HG03575 (cell line): Measurements from ENCODE around the gene WASL.
"Not testable (repeated sequence)": the region's sequence is repeated elsewhere in the genome, so short reads cannot be mapped to it uniquely, and the experiment has no call there.

ENCODE experiments used
- ATAC-seq: cut with Tn5 transposase; IDR thresholded peaks from one replicate; pipeline ENCODE4 v1.9.1; 2021; ENCODE audit not compliant: unreplicated experiment, insufficient number of reproducible peaks, low FRiP score; ENCODE audit errors: extremely low read depth

The WASL gene

DNA sequence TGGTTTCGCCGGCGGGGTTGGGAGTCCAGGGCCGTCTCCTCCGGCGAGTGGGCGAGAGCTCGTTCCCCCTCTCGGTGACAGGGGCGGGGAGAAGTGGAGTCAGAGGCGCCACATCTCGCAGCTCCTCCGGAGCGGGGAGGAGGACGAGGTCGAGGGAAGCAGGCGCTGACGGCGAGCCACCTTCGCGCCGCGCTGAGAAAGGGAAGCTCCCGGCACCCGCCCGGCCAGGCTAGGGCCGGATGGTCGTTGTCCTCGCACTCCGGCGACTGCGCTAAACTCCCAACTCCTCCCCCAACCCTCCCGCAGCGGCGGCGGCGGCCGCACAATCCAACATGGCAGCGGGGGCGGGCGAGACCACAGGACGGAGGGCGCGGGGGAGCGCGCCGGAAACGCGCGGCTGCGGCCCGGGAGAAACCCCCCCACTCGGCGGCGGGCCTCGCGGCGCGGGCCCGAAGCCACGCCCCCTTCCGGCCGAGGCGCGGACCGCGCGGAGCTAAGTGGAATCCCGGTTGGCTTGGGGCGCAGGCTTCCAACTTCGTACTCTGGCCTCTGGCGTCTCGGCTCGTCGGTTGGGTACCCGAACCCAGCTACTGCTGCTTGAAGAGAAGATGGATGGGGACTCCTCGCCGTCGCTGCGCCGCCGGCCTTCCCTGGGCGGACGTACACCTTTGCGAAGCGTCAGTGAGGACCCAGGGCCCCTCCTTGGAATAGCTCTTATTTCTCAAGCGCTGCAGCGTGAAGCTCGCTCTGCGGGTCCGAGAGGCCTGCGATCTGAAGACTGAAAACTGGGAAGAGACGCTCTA is at the start of gene WASL:
WASL (minus strand) TSS at position 270 of the 803 bp plus-strand sequence; CDS start at position 1, 269 bp downstream.
- ATAC-seq, result peak; percentile 32

DNA sequence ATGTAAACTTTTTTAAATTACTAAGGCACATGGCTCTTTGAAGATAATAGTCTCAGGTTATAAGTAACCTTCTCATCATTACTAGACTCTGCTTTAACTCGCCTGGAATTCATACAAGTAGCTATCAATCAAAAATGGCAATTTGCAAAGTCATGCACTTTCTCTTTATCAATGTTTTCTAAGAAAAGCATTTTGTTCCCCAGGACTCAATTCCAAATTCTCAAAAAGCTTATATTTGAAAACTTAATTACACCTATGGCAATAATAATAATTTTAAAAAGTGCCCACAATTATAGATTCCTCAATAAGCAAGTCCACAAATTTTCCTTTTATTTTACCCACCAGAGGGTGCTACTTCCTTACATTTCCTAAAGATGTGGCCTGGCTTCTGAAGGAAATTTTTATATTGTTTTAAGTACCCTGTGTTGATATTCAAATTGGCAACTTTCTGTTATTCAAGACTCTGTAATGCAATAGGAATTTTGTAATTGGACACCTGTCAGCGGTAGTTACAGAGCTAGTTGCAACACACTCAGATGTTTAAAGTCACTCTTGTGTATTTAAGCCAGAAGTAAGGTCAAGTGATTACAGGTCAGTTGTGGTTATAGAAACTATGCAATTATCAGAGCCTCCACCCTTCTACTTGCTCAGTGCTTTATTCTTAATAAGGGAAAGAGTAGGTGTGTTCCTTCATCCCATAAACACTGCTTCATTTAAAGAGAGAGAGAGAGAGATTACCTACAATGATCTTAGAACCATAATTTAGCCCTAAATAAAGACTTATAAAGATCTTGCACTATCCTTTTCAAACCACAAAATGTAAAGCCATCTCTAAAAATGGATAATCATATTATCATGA is 49.1 kb upstream of the WASL start:
- no peak for ATAC-seq

DNA sequence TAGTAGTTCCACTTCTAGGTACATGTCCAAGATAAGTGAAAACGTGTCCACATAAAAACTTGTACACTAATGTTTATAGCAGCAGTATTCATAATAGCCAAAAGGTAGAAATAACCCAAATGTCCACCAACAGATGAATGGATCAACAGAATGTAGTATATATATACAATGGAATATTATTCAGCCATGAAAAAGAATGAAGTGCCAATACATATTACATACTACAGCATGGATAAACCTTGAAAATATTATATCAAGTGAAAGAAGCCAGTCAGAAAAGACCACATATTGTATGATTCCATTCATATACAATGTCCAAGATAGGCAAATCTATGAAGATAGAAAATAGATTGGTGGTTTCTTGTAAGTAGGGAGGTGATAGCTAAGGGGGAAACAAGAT is 47.8 kb upstream of the WASL start:
- no peak for ATAC-seq

DNA sequence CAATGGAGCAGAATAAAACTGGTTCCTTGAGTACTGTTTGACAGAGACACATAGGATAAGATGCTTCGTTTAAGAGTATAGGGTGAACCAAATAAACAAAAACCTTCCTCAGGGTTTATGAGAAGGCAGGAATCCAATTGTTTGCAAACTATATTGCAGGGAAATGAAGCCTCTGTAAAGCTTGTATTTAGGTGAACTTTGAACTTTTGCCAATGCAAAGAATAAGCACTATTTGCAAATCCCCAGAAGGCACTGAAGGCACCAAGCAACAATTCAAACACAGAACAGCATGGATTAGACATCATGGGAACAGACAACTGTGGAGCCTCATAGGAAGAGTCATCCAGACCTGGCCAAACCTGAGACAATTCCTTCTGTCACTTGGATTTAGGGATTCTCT is 47.1 kb upstream of the WASL start:
- no peak for ATAC-seq

DNA sequence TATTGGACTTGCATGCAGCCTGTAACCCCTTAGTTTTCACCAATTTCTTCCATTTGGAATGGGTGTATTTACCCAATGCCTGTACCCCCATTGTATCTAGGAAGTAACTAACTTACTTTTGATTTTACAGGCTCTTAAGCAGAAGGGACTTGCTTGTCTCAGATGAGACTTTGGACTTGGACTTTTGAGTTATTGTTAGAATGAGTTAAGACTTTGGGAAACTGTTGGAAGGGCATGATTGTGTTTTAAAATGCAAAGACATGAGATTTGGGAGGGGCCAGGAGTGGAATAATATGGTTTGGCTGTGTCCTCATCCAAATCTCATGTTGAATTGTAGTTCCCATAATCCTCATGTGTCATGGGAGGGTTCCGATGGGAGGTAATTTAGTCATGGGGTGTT is 46.3 kb upstream of the WASL start:
- not testable (repeated sequence) for ATAC-seq

DNA sequence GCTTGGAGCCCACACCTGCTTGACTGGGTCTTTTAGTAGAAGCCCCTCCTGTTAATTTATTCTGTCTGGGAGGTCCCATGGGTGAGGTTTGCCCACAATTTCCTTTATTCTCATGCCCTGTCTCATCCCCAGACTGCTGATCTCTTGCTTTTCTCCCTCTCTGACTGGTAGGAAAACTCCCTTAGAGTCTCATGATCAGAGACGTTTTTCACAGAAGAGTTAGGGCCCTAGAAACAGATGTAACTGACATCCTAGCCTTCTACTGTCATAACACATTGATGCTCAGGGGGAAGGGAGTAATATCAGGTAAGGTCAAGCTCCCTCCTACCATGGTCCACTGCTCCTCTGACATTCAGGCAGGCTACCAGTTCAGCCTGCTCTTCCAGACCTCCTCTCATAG is 43.7 kb upstream of the WASL start:
- ATAC-seq, result no peak

DNA sequence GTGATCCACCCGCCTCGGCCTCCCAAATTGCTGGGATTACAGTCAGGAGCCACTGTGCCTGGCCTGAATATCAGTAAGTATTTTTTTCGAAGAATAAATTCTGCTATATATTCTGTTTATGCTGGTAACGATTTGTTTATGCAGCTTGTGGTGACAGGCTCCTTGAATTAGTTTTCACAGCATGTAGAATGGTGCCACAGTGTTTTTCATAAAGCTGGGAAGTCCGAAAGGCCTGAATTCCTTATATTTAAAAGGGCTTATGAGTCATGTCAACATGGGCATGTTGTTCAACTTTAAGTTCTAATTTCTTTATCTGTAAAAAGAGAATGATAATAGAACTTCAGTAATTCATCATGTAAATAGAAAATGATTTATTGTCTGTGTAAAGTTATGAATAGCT is 42.2 kb upstream of the WASL start:
- ATAC-seq, result no peak

DNA sequence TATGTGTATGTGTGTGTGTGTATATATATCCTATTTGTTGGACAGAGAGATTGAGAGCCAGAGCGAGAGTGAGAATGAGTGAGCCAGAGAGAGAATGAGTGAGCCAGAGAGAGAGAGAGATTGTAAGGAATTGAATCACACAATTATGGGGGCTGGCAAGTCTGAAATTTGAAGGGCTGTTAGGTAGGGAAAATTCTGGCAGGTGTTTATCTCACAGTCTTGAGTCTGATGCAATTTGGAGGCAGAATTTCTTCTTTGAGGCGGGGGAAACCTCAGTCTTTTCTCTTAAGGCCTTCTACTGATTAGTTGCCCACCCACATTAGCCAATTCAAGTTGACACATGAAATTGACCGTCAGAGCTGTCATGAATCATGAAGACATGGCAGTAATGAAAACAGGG is 41.0 kb upstream of the WASL start:
- no peak for ATAC-seq

DNA sequence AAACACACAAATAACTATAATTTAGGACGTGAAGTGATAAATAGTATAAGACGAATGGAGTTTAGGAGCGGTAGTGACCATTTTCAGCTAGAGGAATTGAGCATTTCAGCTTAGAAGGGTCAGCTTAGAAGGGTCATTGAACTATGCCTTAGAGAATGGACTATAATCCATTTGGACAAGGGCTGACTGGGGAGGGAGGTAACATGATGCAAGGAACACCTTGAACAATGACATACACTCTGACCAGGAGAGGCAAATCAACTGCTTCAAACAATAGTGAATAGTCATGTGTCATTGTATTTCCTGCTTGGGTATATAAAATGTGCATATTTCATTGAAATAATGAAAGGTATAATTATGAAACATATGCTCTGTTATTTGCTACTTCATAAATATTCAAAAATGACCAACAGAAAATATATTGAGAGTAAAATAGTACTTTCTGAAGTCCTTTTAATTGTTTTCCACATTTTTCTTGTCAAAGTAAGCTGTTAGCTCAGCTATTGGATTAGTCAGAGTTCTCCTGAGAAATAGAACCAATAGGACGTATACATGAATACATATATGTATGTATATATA is 40.5 kb upstream of the WASL start:
- ATAC-seq, result no peak

DNA sequence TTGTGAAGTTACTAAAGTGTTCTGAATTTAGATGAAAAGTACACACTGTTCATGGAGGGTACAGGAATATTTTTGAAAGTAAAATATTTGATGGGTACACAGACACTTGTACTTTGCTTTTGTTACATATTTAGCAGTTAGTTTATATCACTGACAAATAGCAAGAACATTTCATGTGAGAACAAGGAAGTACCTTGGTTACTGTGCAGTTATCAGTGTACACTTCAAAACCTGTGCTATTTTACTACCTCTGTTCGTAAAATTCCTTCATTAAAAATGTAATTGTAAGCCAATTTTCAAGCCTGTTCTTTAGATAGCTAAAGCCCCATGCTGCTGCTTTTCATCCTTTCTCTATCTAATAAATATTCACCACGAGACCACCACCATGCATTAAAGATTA is 39.8 kb upstream of the WASL start:
- no peak for ATAC-seq

DNA sequence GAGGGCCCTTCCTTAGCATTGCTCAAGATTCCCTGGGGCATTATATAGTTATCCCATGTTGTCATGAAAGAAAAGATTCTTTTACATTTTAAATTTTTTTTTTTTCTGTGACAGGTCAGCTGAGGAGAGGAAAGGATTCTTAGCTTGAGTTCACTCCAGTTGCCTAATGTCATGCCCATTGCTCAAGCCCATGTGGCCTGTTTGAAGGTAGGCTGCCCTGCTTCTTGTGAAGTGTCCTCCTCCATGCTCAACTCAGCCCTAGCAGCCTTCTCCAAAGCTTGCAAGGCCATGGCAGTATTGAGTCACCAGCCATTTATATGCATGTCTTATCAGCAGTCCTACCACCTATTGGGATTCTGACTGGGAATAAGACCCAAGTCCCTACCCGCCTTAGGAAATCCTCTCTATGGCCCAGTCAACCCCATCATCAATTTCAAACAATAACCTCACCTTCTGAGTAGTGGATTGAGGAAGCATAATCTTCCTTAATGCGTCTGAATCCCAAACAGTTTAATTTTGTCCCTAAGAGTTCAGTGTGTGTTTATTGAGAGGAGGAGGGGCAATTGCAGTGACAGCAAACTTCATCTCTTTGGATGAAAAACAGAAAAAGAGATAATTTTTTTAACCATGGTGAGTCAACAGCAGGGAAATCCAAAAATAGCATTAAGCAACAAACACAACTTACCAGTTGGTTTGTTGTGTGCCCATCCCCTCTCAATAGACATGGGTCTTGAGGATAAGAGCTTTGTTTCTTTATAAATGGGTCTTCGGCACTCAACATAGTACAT is 38.6 kb upstream of the WASL start:
- no peak for ATAC-seq

DNA sequence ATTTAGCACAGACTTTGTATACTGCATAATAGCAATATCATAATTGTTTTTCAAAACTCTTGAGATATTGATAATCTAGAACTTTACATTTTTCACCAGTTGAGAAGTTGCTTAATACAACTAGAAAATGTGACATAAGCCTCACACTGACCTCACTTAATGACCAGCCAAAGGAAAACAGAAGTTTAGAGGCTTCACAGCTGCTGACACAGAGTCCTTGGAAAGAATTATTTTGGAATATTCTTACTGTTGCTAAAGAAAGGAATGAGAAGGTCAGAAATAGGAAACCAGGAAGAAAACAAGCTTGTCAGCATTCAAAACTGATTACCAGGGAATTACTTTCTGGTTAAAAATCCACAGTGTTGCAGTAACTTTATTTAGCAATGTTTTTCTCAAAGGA is 35.5 kb upstream of the WASL start:
- no peak for ATAC-seq

DNA sequence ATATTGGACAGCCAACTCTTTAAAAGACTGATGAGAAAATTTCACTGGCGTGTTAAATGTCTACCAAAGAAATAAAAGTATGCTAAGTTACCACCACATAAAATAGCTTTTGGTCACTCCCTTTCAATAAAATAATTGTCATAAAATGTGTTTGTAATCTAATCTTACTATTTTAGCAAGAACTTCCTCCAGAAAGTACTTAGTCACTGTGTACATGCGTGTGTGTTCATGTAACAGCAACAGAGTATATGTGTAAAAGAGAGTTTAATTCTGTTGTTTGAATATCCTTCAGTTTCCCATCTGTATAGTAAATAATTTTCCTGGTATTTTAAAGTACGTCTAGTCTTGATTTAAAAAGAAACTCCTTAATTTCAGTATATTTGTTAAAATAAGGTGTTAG is 35.0 kb upstream of the WASL start:
- no peak for ATAC-seq

DNA sequence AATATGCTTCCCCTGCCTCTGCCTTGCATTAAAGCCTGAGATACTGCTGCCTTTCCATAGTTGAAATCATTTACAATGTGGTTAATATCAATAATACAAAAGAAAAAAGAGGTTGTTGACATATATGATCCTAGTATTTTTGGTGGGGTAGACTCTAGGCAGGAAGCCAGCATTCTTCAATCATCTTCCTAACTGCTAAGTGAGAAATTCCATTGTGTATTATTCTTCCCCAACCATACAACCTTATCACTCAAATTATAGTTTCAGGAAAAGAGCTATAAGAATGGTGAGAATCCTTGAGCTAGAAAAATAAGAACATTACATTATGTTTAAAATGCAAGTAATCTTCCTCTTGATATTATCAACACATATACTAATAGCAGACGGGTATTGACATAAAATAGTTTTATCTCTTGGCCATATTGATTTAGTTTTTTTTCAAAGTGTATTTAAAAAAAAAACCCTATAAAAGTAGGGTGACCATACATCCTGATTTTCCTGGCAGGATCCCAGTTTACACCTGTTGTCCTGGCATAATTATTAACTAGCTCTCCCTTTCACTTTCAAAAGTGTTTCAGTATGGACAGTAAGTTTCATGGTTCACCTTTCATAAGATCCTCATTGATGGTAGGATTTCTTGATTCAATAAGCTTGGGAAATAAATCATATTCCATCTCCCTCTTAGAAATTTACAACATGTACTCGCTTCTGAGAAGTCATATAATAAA is 33.4 kb upstream of the WASL start:
- no peak for ATAC-seq

DNA sequence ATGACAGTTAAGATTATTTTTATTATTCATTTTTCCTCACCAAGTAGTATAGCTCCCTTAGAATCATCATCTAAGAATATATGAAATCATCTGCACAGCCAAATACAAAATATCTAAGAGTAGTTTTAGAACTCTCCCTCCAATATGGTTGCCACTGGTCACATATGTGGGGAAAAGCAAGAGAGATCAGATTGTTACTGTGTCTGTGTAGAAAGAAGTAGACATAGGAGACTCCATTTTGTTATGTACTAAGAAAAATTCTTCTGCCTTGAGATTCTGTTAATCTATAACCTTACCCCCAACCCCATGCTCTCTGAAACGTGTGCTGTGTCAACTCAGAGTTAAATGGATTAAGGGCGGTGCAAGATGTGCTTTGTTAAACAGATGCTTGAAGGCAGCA is 31.7 kb upstream of the WASL start:
- ATAC-seq, result not testable (repeated sequence)

DNA sequence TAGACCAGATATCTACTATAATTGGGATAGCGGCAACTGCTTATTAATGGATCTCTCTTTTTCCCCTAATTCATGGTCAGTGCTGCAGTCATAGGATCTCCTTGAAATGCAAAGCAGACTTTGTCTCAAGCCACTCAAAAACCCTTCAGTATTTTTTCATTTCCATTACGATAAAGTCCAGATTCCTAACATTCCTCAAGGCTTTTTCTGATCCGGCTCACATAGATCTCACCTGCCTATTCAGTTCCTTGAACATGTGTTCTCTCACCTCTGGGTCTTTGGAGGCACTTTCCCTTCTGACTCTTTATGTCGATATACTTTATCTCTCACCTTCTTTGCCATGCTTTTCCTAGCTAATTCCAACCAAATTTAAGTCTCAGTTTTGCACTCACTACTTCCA is 25.7 kb upstream of the WASL start:
- no peak for ATAC-seq

DNA sequence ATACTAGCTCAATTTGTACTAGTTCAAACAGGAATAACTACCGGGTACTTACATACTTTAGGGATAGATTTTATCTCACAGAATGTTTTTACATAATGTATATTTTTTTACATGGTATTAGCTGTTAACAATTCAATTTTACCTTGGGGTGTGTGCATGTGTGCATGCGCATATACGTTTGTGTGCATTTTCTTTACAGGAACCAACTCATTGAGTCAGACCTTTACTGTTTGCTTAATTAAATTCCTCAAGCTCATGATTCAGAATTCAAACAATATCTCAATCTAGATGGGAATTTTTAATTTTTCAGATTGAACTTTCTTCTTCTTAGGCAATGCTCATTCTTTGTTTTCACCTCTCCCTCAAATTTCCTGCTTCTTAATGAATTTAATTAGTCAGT is 24.7 kb upstream of the WASL start:
- no peak for ATAC-seq

DNA sequence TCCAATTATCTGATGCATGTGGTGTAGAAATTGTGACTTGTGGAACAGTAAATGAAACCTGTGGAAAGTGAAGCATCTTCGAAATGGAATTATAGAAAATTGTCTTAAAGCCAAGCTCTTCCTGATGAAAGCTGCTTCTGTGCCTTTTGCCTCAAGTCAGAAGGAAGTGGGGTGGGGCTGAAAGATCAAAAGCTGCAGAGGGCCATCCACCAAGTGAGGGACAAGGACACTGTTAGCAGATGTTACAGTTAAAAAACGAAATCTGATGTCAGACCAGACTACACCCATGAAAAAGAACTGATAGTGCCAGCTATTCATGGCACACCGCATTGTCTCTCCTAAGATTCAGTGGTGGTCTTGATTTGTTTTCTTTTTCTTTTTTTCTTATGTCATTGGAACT is 23.8 kb upstream of the WASL start:
- ATAC-seq, result no peak

DNA sequence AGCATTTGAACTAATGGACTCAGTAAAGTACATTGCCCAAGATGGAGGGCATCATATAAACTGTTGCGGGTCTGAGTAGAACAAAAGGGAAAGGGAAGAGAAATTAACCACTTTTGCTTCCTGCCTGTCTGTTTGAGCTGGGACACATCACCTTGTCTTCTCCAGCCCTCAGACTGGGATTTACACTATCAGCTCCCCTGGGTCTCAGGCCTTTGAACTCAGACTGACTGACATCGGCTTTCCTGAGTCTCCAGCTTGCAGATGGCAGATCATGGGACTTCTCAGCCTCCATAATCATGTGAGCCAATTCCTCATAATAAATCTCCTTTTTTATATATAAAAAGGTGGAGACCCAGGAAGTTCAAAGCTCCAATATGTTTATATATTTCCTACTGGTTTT is 23.0 kb upstream of the WASL start:
- ATAC-seq, result no peak
